ENCODE results near the gene SH3D21.

GRCh38 chr1:36344395-36344680 is 38.2 kb downstream of the SH3D21 start:
- TF ChIP-seq POLR2A (IDR thresholded peaks at IDR 0.05; ENCODE audit: control extremely low read depth in 1 of 2, low read depth in 2 of 2, low read length in 2 of 2) (no peak), EZH2 (IDR thresholded peaks at IDR 0.05; ENCODE audit: low read depth, low read length, severe bottlenecking) (no peak)
- TF ChIP-seq, protein P1, sequence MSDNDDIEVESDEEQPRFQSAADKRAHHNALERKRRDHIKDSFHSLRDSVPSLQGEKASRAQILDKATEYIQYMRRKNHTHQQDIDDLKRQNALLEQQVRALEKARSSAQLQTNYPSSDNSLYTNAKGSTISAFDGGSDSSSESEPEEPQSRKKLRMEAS (IDR thresholded peaks at IDR 0.05) = no peak
